GM19328 (cell line): ENCODE results near the gene GLRA3.

Source experiments
- ATAC-seq: cut with Tn5 transposase; IDR thresholded peaks from one replicate; pipeline ENCODE4 v1.9.1; 2021; ENCODE audit warnings: mild to moderate bottlenecking, moderate library complexity; ENCODE audit not compliant: unreplicated experiment

GLRA3 gene

GRCh38 chr4:174604198-174604597, 224.8 kb downstream of the GLRA3 start:
- no peak for ATAC-seq

- ATAC-seq: no peak
These were observed 228.7 kb downstream of the GLRA3 start for GRCh38 chr4:174600391-174600790.

GRCh38 chr4:174598800-174599199, 230.2 kb downstream of the GLRA3 start:
- ATAC-seq: no peak

- no peak for ATAC-seq
These were observed 232.5 kb downstream of the GLRA3 start for GRCh38 chr4:174596513-174596912.

- ATAC-seq: no peak
These were observed 233.7 kb downstream of the GLRA3 start for GRCh38 chr4:174595141-174595929.

- no peak for ATAC-seq
These were observed 235.3 kb downstream of the GLRA3 start for GRCh38 chr4:174593701-174594100.

- ATAC-seq: no peak
These were observed 236.1 kb downstream of the GLRA3 start for GRCh38 chr4:174592985-174593335.

- ATAC-seq: no peak
These were observed 236.6 kb downstream of the GLRA3 start for GRCh38 chr4:174592256-174592984.

GRCh38 chr4:174591243-174592021, 237.6 kb downstream of the GLRA3 start:
- ATAC-seq: no peak

- ATAC-seq: no peak
These were observed 238.7 kb downstream of the GLRA3 start for GRCh38 chr4:174590336-174590735.
